ENCODE measurements around the gene HPX. TPM values are rescaled to one million over a fixed set of nuclear protein-coding genes. Genes with fewer than 3 reads are reported as not detected.

The HPX gene
- total RNA-seq, 2 experiments from 2014 or later, result 0.16 to 5.2 TPM

DNA sequence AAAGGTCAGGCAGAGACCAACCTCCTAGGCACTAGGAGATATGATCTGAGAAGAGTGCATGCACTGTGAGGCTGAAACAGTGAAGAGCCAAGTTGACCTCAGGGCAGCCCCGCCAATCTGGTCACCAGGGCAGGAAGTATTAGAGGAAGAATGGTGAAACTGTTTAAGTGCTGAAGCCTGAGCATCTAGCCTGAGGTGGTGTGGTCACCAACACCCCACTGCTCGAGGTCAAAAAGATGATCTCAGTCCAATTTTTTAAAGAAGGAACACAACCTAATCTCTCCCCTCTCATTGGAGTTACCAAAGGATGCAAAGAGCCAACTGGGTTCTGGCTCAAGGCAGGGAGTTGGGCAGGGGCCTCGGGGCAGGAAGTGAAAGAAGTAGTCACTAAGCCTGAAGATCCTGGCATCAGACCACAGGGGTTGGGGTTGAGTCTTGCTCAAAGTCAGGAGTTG lies 25.9 kb downstream of the HPX start:
- H2AFZ ChIP-seq (ENCODE audit: low read length), result no peak overlapping the region
- DNase-seq (ENCODE audit: low spot score), result peak; percentile 45
- H3K4me3 ChIP-seq (ENCODE audit: low read depth, low read length, poor library complexity, severe bottlenecking), result no peak overlapping the region
- ChIA-PET CTCF (ENCODE audit: unreplicated experiment) (interaction anchor here (1.4 kb wide), 1 partner anchor 29 kb away, joined by 3 read pairs; no protein-coding TSS in a partner anchor), POLR2A (interaction anchor here (1.9 kb wide), 1 partner anchor 31 kb away, joined by 8 read pairs; no protein-coding TSS in a partner anchor)
- no TSS peak for BruUV-seq (replicated peaks)
- peaks cover 9% of the 10 kb centered on the region; the same call in 1 of the 2 replicates for H3K36me3 ChIP-seq (ENCODE audit: insufficient read depth, low read length)
- no peaks in the 10 kb centered on the region for H3K9me3 ChIP-seq (ENCODE audit: low read length)
- no peaks in the 10 kb centered on the region for H4K20me1 ChIP-seq (ENCODE audit: insufficient read depth, low read length)
- H3K4me2 ChIP-seq (ENCODE audit: low read length), result peak overlapping the region; percentile 35
- H3K4me1 ChIP-seq (ENCODE audit: insufficient read depth, low read length, poor library complexity, severe bottlenecking), result peaks cover 32% of the 10 kb centered on the region
- TF ChIP-seq EZH2phosphoT487 (IDR thresholded peaks at IDR 0.05; ENCODE audit: borderline replicate concordance, low read depth, low read length), result no peak
- TF ChIP-seq, protein P1, sequence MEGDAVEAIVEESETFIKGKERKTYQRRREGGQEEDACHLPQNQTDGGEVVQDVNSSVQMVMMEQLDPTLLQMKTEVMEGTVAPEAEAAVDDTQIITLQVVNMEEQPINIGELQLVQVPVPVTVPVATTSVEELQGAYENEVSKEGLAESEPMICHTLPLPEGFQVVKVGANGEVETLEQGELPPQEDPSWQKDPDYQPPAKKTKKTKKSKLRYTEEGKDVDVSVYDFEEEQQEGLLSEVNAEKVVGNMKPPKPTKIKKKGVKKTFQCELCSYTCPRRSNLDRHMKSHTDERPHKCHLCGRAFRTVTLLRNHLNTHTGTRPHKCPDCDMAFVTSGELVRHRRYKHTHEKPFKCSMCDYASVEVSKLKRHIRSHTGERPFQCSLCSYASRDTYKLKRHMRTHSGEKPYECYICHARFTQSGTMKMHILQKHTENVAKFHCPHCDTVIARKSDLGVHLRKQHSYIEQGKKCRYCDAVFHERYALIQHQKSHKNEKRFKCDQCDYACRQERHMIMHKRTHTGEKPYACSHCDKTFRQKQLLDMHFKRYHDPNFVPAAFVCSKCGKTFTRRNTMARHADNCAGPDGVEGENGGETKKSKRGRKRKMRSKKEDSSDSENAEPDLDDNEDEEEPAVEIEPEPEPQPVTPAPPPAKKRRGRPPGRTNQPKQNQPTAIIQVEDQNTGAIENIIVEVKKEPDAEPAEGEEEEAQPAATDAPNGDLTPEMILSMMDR (conservative IDR thresholded peaks at IDR 0.05; ENCODE audit: low read length), result no peak
- H3K79me2 ChIP-seq (ENCODE audit: insufficient read depth, low read depth, low read length), result no peaks in the 10 kb centered on the region
- no peaks in the 10 kb centered on the region for H3K9me2 ChIP-seq (ENCODE audit: insufficient read depth, low read length)
- intact Hi-C loops (cut with micrococcal nuclease; ENCODE audit: unreplicated experiment), result no loop called here
- no peak overlapping the region for H3K27ac ChIP-seq (ENCODE audit: low read depth, low read length, poor library complexity, severe bottlenecking)

DNA sequence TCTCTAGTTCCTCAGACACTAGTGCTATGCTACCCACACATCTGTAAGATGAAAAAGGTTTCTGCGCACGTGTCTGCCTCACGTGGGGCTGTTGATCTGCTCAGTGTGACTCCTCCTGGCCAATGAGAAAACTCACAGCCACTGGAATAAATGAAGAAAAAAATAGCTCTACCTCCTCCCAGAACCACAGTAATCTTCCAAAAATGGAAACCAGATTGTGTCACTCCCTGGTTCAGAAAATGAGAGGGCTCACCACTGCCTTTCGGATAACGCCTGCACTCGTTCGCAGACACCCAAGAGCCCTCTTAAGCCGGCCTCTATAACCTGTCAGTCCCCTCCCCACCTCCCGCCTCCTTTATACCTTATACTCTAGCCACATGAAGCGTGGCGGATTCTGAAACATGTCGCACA lies 27.0 kb downstream of the HPX start:
- H3K4me3 ChIP-seq (ENCODE audit: low read depth, low read length, poor library complexity, severe bottlenecking), result no peak overlapping the region
- H3K36me3 ChIP-seq (ENCODE audit: insufficient read depth, low read length), result peaks cover 17% of the 10 kb centered on the region; the same call in 1 of the 2 replicates
- H3K4me1 ChIP-seq (ENCODE audit: insufficient read depth, low read length, poor library complexity, severe bottlenecking), result peaks cover 27% of the 10 kb centered on the region
- no peak overlapping the region for H3K4me2 ChIP-seq (ENCODE audit: low read length)
- H3K9me3 ChIP-seq (ENCODE audit: low read length), result no peaks in the 10 kb centered on the region
- ChIA-PET POLR2A (interaction anchor here (0.8 to 1.9 kb wide), 3 partner anchors 11 to 32 kb away, joined by 3 to 8 read pairs (median 3); no protein-coding TSS in a partner anchor), CTCF (ENCODE audit: unreplicated experiment) (interaction anchor here (0.8 to 1.4 kb wide), 2 partner anchors 11 to 30 kb away, joined by 3 read pairs; no protein-coding TSS in a partner anchor)
- no peak for DNase-seq (ENCODE audit: low spot score)
- intact Hi-C loops (cut with micrococcal nuclease; ENCODE audit: unreplicated experiment), result no loop called here
- H3K9me2 ChIP-seq (ENCODE audit: insufficient read depth, low read length), result no peaks in the 10 kb centered on the region
- no peak overlapping the region for H2AFZ ChIP-seq (ENCODE audit: low read length)
- H4K20me1 ChIP-seq (ENCODE audit: insufficient read depth, low read length), result no peaks in the 10 kb centered on the region
- H3K27ac ChIP-seq (ENCODE audit: low read depth, low read length, poor library complexity, severe bottlenecking), result no peak overlapping the region
- BruUV-seq (replicated peaks), result no TSS peak
- no peaks in the 10 kb centered on the region for H3K79me2 ChIP-seq (ENCODE audit: insufficient read depth, low read depth, low read length)
- TF ChIP-seq, protein P1 (conservative IDR thresholded peaks at IDR 0.05; ENCODE audit: low read length), result no peak
- no peak for TF ChIP-seq EZH2phosphoT487 (IDR thresholded peaks at IDR 0.05; ENCODE audit: borderline replicate concordance, low read depth, low read length)

DNA sequence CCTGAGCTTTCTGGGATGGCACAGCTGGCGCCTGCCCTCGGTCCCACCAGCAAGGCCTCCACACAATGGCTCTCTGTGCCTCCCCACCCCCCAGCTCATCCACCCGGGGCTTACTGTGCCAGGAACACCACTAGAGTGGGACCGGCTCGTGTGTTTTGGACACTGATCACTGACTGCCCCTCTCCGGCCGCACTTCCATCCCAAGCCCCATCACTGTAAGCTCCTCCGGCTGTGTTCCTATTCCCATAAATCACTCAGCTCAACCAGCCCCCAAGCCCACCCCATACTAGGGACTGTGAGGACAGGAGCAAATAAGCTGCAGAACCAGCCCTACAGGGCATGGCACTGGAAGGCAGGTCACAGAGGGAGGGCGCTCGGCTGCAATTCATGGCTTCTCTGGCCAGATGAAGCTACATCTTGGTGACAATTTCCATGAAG lies 29.2 kb downstream of the HPX start:
- no peak overlapping the region for H3K4me2 ChIP-seq (ENCODE audit: low read length)
- H2AFZ ChIP-seq (ENCODE audit: low read length), result no peak overlapping the region
- no peak for TF ChIP-seq EZH2phosphoT487 (IDR thresholded peaks at IDR 0.05; ENCODE audit: borderline replicate concordance, low read depth, low read length)
- TF ChIP-seq, protein P1 (conservative IDR thresholded peaks at IDR 0.05; ENCODE audit: low read length), result no peak
- no TSS peak for BruUV-seq (replicated peaks)
- no peaks in the 10 kb centered on the region for H3K9me3 ChIP-seq (ENCODE audit: low read length)
- ChIA-PET CTCF (ENCODE audit: unreplicated experiment) (no interaction called here), POLR2A (interaction anchor here (0.7 to 1.0 kb wide), 4 partner anchors 9 to 874 kb away, joined by 3 to 4 read pairs (median 3); no protein-coding TSS in a partner anchor)
- no peaks in the 10 kb centered on the region for H3K79me2 ChIP-seq (ENCODE audit: insufficient read depth, low read depth, low read length)
- H3K27ac ChIP-seq (ENCODE audit: low read depth, low read length, poor library complexity, severe bottlenecking), result no peak overlapping the region
- peaks cover 23% of the 10 kb centered on the region for H3K4me1 ChIP-seq (ENCODE audit: insufficient read depth, low read length, poor library complexity, severe bottlenecking)
- H3K36me3 ChIP-seq (ENCODE audit: insufficient read depth, low read length), result peaks cover 17% of the 10 kb centered on the region; the same call in 1 of the 2 replicates
- H3K4me3 ChIP-seq (ENCODE audit: low read depth, low read length, poor library complexity, severe bottlenecking), result no peak overlapping the region
- DNase-seq (ENCODE audit: low spot score), result no peak
- no peaks in the 10 kb centered on the region for H3K9me2 ChIP-seq (ENCODE audit: insufficient read depth, low read length)
- H4K20me1 ChIP-seq (ENCODE audit: insufficient read depth, low read length), result no peaks in the 10 kb centered on the region
- intact Hi-C loops (cut with micrococcal nuclease; ENCODE audit: unreplicated experiment), result no loop called here

Data from OCI-LY7 (cell line).